ENCODE data around the gene IL1B. TPM values are rescaled to one million over a fixed set of nuclear protein-coding genes. Genes with fewer than 3 reads are reported as not detected.

IL1B gene
- total RNA-seq, 2 experiments from 2014 or later, result not detected

DNA sequence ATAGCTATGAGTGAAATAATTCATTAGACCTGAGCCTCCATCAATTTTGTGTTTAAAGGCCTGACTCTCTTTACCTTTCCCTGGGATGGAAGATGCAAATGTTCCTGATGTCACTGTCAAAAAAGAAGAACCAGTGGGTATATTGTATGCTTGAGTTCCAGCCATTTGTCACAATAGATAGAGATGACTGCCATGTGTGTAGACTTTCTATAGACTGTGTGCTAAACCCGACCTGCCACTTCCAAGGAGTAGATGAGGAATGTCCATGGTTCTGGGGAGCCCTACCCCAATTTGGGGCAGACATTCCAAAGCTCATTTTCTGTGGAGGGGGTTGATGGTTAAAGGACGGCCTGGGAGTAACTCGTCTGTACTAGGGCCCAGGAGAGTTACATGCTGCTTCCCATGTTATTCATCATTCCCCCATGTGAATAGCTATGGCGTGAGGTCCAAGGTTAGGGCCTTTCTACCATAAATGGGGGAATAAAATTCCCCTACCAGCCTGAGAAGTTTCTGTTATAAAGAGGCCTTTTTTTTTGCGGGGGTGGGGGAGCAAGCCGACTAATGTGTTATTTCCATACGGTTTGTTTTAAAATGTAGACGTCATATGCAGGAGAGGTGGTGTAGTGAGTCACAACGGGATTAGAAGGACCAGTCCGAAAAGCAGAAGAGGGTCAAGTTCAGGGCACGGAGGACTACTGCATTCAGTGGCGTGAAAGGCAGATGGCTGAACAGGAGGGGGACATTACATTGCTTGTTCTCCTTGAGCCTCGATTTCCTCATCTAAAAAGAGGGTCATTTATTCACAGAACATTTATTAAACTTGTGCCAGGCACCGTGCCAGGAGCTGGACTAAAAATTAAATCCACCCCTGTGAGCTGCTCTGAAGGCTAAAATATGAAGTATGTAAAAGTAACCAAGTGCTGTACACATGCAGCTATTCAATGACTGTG is 24.0 kb downstream of the IL1B start:
- H3K9me2 ChIP-seq (ENCODE audit: insufficient read depth, low read length), result no peaks in the 10 kb centered on the region
- H4K20me1 ChIP-seq (ENCODE audit: insufficient read depth, low read length), result no peaks in the 10 kb centered on the region
- intact Hi-C loops (cut with micrococcal nuclease; ENCODE audit: unreplicated experiment), result no loop called here
- peaks cover 10% of the 10 kb centered on the region for H3K4me1 ChIP-seq (ENCODE audit: insufficient read depth, low read length, poor library complexity, severe bottlenecking)
- no peak overlapping the region for H3K27ac ChIP-seq (ENCODE audit: low read depth, low read length, poor library complexity, severe bottlenecking)
- ChIA-PET CTCF (ENCODE audit: unreplicated experiment) (no interaction called here), POLR2A (no interaction called here)
- H3K4me3 ChIP-seq (ENCODE audit: low read depth, low read length, poor library complexity, severe bottlenecking), result no peak overlapping the region
- no TSS peak for BruUV-seq (replicated peaks)
- H3K4me2 ChIP-seq (ENCODE audit: low read length), result no peak overlapping the region
- no peak overlapping the region for H2AFZ ChIP-seq (ENCODE audit: low read length)
- no peak for DNase-seq (ENCODE audit: low spot score)
- H3K36me3 ChIP-seq (ENCODE audit: insufficient read depth, low read length), result no peaks in the 10 kb centered on the region
- TF ChIP-seq, protein P1, sequence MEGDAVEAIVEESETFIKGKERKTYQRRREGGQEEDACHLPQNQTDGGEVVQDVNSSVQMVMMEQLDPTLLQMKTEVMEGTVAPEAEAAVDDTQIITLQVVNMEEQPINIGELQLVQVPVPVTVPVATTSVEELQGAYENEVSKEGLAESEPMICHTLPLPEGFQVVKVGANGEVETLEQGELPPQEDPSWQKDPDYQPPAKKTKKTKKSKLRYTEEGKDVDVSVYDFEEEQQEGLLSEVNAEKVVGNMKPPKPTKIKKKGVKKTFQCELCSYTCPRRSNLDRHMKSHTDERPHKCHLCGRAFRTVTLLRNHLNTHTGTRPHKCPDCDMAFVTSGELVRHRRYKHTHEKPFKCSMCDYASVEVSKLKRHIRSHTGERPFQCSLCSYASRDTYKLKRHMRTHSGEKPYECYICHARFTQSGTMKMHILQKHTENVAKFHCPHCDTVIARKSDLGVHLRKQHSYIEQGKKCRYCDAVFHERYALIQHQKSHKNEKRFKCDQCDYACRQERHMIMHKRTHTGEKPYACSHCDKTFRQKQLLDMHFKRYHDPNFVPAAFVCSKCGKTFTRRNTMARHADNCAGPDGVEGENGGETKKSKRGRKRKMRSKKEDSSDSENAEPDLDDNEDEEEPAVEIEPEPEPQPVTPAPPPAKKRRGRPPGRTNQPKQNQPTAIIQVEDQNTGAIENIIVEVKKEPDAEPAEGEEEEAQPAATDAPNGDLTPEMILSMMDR (conservative IDR thresholded peaks at IDR 0.05; ENCODE audit: low read length), result no peak
- no peak for TF ChIP-seq EZH2phosphoT487 (IDR thresholded peaks at IDR 0.05; ENCODE audit: borderline replicate concordance, low read depth, low read length)
- H3K9me3 ChIP-seq (ENCODE audit: low read length), result 0 out of 2 replicates have a peak, but pooled peaks cover 1% of the 10 kb centered on the region
- no peaks in the 10 kb centered on the region for H3K79me2 ChIP-seq (ENCODE audit: insufficient read depth, low read depth, low read length)

DNA sequence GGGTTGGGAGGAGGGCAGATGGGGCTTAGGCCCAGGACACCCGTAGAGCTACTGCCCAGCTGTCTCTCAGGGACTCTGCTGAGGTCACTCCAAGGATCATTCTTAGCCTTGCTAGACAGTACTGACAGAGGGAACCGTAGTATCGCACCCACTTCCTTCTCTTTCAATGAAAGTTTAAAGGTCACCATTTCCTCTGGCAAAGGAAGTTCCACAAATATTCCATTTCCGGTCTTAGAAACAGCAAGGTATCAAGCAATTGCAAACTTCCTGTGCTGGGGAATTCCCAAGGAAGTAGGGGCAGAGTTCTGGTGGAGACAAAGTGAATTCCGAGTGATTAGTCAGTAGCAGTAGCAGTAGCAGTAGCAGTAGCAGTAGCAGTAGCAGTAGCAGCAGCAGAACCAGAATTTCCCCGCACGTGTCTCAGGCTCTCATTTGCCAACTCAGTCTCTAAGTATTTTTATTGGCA is 24.7 kb downstream of the IL1B start:
- H3K36me3 ChIP-seq (ENCODE audit: insufficient read depth, low read length), result no peaks in the 10 kb centered on the region
- no peaks in the 10 kb centered on the region for H3K9me2 ChIP-seq (ENCODE audit: insufficient read depth, low read length)
- peaks cover 10% of the 10 kb centered on the region for H3K4me1 ChIP-seq (ENCODE audit: insufficient read depth, low read length, poor library complexity, severe bottlenecking)
- DNase-seq (ENCODE audit: low spot score), result no peak
- TF ChIP-seq, protein P1 (conservative IDR thresholded peaks at IDR 0.05; ENCODE audit: low read length), result no peak
- no peak for TF ChIP-seq EZH2phosphoT487 (IDR thresholded peaks at IDR 0.05; ENCODE audit: borderline replicate concordance, low read depth, low read length)
- intact Hi-C loops (cut with micrococcal nuclease; ENCODE audit: unreplicated experiment), result no loop called here
- H3K27ac ChIP-seq (ENCODE audit: low read depth, low read length, poor library complexity, severe bottlenecking), result no peak overlapping the region
- no TSS peak for BruUV-seq (replicated peaks)
- no peaks in the 10 kb centered on the region for H4K20me1 ChIP-seq (ENCODE audit: insufficient read depth, low read length)
- 0 out of 2 replicates have a peak, but pooled peaks cover 6% of the 10 kb centered on the region for H3K9me3 ChIP-seq (ENCODE audit: low read length)
- no peaks in the 10 kb centered on the region for H3K79me2 ChIP-seq (ENCODE audit: insufficient read depth, low read depth, low read length)
- no peak overlapping the region for H3K4me3 ChIP-seq (ENCODE audit: low read depth, low read length, poor library complexity, severe bottlenecking)
- H2AFZ ChIP-seq (ENCODE audit: low read length), result no peak overlapping the region
- ChIA-PET CTCF (ENCODE audit: unreplicated experiment) (no interaction called here), POLR2A (no interaction called here)
- H3K4me2 ChIP-seq (ENCODE audit: low read length), result 0 out of 2 replicates have a peak overlapping the region, but pooled peaks have one; percentile 25
